Kidney epithelial cell (primary cell): ENCODE results near the gene PCGF1. TPM values are rescaled to one million over a fixed set of nuclear protein-coding genes. Genes with fewer than 3 reads are reported as not detected.
A peak's percentile ranks its signal among the peaks of the same experiment; 100 is the strongest.

Experiments used
- DNase-seq: peaks from one replicate; pipeline ENCODE4 v3.0.0-alpha.2; 2010; ENCODE audit warnings: low read depth
- H3K27me3 ChIP-seq: 2 replicates; pipeline ENCODE4 v1.6.0; 2011; ENCODE audit warnings: low read length; ENCODE audit not compliant: control insufficient read depth, insufficient read depth
- H3K36me3 ChIP-seq: 2 replicates; pipeline ENCODE4 v1.5.1; 2011; ENCODE audit warnings: low read length; ENCODE audit not compliant: control insufficient read depth, insufficient read depth
- H3K4me3 ChIP-seq: 2 replicates; pipeline ENCODE4 v1.5.1; 2011; ENCODE audit warnings: low read depth, mild to moderate bottlenecking, control low read depth, low read length
- CTCF ChIP-seq: IDR thresholded peaks from 2 replicates; pipeline ENCODE4 v1.5.1; 2011; ENCODE audit warnings: mild to moderate bottlenecking, moderate library complexity, low read length, control low read depth, inconsistent platforms; ENCODE audit not compliant: insufficient read depth, poor library complexity, severe bottlenecking
- total RNA-seq: library from RNA; depleted of rRNA; stranded (reverse); fragments of >200 nt; gene quantifications from 2 replicates; pipeline ENCODE4 v1.2.3, GENCODE V29; 2015

PCGF1 gene
- total RNA-seq, result 17.1 and 19.3 TPM in 2 replicates

GRCh38 chr2:74507145-74507925, at the start of gene PCGF1:
Gene PCGF1, minus strand, starts transcription at chr2:74507695. Its CDS starts 27 bp downstream, at chr2:74507668.
- DNase-seq, result peak; percentile 91
- H3K36me3 ChIP-seq, result no peaks in the 10 kb centered on the region
- peak; percentile 43 for TF ChIP-seq CTCF
- peak within 1 kb of the TSS; percentile 89 for H3K4me3 ChIP-seq
- H3K27me3 ChIP-seq, result peaks cover 19% of the 10 kb centered on the region

- no peak for DNase-seq
- no peak for TF ChIP-seq CTCF
- Histone ChIP-seq H3K27me3 (no peaks in the 10 kb centered on the region), H3K36me3 (no peaks in the 10 kb centered on the region), H3K4me3 (no peak overlapping the region)
Observed at GRCh38 chr2:74556831-74557370, 49.4 kb upstream of the PCGF1 start.

- no peak for DNase-seq
- no peak for TF ChIP-seq CTCF
- H3K36me3 ChIP-seq, result no peaks in the 10 kb centered on the region
- no peak overlapping the region for H3K4me3 ChIP-seq
- H3K27me3 ChIP-seq, result no peaks in the 10 kb centered on the region
Observed at GRCh38 chr2:74556159-74556558, 48.7 kb upstream of the PCGF1 start.

GRCh38 chr2:74555610-74556103, 48.2 kb upstream of the PCGF1 start:
- Histone ChIP-seq H3K4me3 (peak overlapping the region; percentile 80), H3K27me3 (no peaks in the 10 kb centered on the region), H3K36me3 (no peaks in the 10 kb centered on the region)
- no peak for TF ChIP-seq CTCF
- DNase-seq, result no peak

GRCh38 chr2:74554820-74555531, 47.5 kb upstream of the PCGF1 start:
- no peak for TF ChIP-seq CTCF
- Histone ChIP-seq H3K36me3 (no peaks in the 10 kb centered on the region), H3K27me3 (no peaks in the 10 kb centered on the region), H3K4me3 (peak overlapping the region; percentile 80)
- DNase-seq, result no peak
